GM21367 (cell line): ENCODE measurements around the gene CASKIN1.
"Not testable (repeated sequence)": the region's sequence is repeated elsewhere in the genome, so short reads cannot be mapped to it uniquely, and the experiment has no call there.

ENCODE experiments used
- ATAC-seq: cut with Tn5 transposase; IDR thresholded peaks from one replicate; pipeline ENCODE4 v1.9.1; 2021; ENCODE audit not compliant: unreplicated experiment

CASKIN1 gene

GRCh38 chr16:2196162-2196980, at the start of gene CASKIN1:
CASKIN1 (minus strand) TSS chr16:2196605; CDS start chr16:2196432, 173 bp downstream.
- no peak for ATAC-seq

DNA sequence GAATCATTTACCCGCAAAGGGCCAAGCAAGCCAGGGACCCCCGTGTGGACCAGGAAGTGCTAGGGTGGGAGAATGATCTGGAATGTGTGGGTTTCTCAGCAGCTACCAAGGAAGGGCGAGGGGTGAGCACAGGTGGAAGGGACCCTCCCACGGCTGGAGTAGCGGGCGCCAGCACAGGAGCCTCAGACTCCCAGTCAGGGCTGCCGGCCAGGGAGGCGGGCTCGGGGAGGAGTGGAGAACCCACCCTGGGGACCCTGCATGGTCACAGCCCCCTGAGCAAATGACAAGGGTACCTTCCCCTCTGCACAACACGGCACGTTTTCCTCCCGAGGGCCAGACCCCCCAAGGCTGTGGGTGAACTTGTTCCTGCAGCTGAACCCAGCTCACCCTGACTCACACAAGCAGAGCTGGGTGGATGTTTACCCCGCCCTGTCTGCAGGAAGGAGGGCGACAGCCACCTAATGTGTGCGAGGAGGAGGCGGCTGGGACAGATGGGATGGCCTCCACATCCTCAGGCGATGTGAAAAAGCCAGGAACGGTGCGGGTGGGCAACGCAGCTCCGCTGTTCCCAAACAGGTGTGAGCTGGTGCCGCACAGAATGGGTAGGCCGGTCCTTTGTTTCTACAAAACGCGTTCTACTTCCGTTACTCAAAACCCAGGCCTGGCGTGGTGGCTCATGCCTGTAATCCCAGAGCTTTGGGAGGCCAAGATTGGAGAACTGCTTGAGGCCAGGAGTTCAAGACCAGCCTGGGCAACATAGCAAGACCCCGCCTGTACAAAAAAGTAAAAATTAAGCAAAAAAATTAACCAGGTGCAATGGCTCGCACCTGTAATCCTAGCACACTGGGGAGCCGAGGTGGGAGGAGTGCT, 48.8 kb upstream of the CASKIN1 start:
- ATAC-seq, result no peak

GRCh38 chr16:2244301-2244700, 47.9 kb upstream of the CASKIN1 start:
- ATAC-seq, result no peak

DNA sequence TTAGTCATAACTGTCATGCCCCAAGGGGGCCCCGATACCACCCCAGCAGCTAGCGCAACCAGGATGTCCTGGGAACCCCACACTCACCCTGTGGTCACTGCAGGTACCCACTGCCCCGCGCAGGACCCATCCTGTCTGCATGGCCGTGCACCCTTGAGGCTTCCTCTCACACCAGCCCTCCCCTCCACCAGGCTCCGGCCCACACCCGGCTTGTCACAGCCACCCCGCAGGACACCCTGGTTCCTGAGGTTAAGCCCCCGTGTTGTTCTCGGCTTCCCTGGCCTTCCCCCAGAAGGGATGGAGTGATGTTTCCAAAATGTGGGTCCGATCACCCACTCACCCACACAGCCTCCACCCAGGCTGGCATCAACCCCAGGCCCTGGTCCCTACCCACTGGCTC, 47.4 kb upstream of the CASKIN1 start:
- ATAC-seq, result no peak

DNA sequence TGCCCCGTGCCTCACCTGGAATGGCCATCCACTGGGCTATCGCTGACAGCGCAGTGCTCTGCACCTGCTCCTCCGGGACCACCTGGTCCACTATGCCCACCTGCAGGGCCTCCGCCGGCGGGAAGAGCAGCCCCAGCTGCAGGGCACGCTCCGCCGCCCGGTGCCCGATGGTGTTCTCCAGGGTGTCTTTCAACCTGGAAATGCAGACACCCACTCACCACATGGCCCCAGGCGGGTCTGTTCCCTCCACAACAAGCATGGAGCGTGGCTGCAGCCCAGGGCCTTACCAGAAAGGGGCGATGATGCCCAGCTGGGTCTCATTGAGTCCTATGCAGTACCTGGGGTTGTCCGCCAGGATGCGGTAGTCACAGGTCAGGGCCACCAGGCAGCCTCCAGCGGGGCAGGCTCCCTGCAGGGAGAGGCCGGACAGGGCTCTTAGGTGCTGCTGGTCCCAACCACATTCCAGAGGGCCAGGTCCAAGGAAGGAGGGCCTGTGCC, 46.7 kb upstream of the CASKIN1 start:
- ATAC-seq, result no peak

GRCh38 chr16:2242598-2242997, 46.2 kb upstream of the CASKIN1 start:
- no peak for ATAC-seq

GRCh38 chr16:2240331-2240730, 43.9 kb upstream of the CASKIN1 start:
- ATAC-seq, result not testable (repeated sequence)

DNA sequence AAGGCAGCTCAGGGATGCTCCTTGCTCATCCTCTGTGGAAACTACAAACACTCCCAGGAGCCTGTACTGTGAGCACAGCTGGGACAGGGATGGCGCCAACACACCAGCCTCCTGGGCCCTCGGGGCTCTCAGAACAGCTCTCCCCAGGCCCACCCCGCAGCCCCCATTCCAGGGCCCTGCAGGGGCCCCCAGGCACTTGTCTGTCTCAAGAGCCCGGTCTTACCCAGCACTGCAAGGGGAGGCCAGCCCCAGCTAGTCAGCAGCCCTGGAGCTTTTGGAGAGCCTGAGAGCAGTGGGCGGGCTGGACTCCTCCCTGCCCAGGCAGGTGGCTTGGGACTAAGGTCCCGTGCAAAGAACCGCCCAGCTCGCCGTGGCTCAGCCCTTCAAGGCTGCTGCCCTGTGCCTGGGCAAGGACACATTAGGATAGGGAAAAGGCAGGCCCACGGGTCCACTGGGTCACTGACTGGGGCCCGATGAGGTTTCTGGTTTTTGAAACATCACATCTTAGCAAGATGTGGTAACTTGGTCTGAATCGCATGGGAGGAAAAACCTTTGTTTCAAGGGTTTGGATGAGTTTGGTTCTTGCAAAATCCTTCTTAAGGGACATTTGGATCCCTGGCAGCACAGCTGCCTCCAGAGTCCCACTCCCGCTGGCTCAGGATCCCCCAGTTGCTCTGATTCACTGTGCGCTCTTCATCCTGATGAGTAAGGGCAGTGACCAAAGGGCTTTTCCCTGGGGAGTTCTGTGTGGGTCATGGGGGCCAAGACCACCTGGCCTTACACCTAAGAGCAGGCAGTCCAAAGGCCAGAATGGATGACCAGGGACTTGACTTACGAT, 42.7 kb upstream of the CASKIN1 start:
- ATAC-seq, result no peak

DNA sequence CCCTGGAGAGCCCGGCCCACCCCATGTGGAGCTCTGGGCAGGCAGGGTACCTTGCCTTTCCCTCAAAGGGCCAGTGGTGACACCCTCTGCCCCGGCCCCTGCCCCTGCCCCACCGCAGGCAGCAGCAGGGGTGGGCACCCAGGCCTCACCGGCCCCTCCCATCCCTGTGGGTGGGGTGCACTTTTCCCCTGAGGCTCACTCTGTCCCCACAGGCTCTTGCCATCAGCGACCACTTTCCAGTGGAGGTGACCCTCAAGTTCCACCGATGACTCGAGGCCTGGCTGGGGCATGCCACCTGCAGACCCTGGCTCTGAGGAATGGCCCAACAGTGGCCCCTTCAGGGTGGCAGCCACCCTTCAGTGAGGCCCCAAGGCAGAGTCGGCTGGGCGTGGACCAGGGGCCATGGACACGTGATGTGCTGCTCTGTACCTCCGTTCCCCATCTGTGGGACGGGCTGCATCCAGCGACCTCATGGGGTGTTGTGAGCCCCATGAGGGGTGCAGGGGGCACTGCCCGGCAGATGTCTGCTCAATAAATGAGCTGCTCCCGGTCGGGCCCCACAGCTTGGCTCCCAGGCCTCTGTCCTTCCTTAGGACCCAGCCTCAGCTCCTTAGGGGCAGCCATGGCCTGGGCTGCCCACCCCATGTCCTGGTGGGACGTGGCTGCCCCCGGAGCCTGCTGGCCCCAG, 41.9 kb upstream of the CASKIN1 start:
- ATAC-seq, result no peak

GRCh38 chr16:2237493-2238149, 41.2 kb upstream of the CASKIN1 start:
- ATAC-seq, result no peak

GRCh38 chr16:2237102-2237482, 40.7 kb upstream of the CASKIN1 start:
- ATAC-seq, result no peak

GRCh38 chr16:2236337-2237101, 40.1 kb upstream of the CASKIN1 start, which contains the start of gene DNASE1L2:
DNASE1L2 (plus strand) TSS chr16:2236444; CDS start chr16:2236817, 373 bp downstream.
- ATAC-seq, result no peak

DNA sequence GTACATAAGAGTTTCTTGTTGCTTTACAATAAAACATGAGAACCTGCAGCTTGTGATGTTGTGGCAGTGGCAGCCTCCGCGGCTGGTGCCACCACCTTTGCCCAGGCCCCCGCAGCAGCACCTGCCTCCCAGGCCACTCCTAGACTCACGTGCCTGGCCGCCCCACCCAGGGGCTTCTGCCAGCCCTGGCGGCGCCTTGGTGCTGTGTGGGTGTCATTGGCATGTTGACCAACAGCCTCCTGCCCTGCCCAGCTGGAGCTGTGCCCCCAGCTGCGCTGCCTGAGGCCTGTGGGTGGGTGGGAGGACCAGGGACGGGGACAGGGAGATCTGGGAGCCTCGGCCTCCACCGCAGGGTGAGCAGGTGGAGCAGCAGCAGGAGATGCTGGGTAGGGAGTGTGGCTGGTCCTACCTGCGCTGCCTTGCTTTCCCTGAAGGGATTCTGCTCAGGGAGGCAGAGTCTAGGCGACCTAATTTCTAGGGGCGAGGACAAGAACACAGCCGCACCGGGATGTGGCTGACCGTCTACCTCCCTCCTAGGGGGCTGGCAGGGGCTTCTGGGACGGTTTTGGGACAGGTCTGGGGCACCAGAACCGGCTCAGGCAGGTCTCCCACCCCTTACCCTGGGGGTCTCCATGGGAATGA, 39.4 kb upstream of the CASKIN1 start:
- no peak for ATAC-seq

GRCh38 chr16:2235234-2235651, 38.8 kb upstream of the CASKIN1 start:
- no peak for ATAC-seq

GRCh38 chr16:2234813-2235170, 38.4 kb upstream of the CASKIN1 start:
- ATAC-seq, result no peak

DNA sequence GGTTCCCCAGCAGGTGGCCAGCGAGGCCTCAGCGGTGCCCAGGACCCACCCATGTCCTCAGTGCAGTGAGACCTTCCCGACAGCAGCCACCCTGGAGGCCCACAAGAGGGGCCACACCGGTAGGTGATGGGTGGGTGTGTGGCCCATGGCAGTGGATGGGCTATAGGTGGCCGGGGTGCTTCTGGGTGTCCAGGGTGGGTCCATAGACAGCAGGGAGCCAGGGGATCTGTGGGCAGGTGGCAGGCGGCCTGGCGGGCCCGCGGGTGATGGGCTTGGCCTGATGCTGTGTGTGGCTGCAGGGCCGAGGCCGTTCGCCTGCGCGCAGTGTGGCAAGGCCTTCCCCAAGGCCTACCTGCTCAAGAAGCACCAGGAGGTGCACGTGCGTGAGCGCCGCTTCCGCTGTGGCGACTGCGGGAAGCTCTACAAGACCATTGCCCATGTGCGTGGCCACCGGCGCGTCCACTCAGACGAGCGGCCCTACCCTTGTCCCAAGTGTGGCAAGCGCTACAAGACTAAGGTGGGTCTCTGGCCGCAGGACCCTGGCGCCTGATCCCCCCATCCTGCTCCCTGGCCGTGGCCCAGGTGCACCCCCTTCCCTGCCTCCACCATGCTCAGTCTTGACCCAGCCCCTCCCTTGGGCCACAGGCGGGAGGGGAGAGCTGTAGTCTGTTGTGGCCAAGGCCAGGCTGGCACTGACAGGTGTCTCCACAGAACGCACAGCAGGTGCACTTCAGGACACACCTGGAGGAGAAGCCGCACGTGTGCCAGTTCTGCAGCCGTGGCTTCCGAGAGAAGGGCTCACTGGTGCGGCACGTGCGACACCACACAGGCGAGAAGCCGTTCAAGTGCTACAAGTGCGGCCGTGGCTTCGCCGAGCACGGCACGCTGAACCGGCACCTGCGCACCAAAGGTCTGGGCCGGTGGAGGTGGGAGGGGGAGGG, 37.7 kb upstream of the CASKIN1 start:
- ATAC-seq, result no peak

DNA sequence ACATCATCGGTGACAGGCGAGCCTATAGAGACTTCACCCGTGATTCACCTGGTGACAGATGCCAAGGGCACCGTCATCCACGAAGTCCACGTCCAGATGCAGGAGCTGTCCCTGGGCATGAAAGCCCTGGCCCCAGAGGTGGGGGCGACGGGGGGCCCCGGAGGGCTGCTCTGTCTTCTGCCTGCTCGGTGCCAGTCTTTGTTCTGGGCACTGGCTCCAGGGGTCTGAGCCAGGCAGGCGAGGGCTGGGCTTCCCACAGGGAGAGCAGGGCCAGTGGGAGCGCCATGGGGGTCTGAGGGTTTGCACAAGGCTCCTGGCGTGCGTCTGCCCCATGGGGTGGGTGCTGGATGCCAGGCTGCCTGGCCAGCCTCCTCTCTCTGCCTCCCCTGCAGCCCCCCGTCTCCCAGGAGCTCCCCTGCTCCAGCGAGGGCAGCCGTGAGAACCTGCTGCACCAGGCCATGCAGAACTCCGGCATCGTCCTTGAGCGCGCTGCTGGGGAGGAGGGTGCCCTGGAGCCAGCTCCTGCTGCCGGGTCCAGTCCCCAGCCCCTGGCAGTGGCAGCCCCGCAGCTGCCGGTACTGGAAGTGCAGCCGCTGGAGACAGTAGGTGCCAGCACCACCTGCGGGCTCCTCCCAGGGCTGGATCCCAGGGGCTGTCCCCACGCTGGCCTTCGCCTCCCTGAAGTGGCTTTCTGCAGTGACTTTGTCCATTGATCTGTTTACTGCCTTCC, 36.8 kb upstream of the CASKIN1 start:
- ATAC-seq, result no peak
